GM10266 (cell line): ENCODE measurements around the gene MED12.
"Not testable (repeated sequence)": the region's sequence is repeated elsewhere in the genome, so short reads cannot be mapped to it uniquely, and the experiment has no call there.

Experiments
- DNase-seq: peaks from one replicate; pipeline ENCODE4 v3.0.0; 2012; ENCODE audit errors: extremely low spot score
- TF ChIP-seq, protein P1 (sequence below): IDR thresholded peaks from 2 replicates; pipeline ENCODE4 v1.5.1; 2012; ENCODE audit warnings: mild to moderate bottlenecking, low read depth; ENCODE audit not compliant: control insufficient read depth, insufficient read depth; ENCODE audit errors: missing control alignments

Gene MED12

GRCh38 chrX:71174795-71175194 is 56.4 kb downstream of the MED12 start:
- TF ChIP-seq, protein P1, sequence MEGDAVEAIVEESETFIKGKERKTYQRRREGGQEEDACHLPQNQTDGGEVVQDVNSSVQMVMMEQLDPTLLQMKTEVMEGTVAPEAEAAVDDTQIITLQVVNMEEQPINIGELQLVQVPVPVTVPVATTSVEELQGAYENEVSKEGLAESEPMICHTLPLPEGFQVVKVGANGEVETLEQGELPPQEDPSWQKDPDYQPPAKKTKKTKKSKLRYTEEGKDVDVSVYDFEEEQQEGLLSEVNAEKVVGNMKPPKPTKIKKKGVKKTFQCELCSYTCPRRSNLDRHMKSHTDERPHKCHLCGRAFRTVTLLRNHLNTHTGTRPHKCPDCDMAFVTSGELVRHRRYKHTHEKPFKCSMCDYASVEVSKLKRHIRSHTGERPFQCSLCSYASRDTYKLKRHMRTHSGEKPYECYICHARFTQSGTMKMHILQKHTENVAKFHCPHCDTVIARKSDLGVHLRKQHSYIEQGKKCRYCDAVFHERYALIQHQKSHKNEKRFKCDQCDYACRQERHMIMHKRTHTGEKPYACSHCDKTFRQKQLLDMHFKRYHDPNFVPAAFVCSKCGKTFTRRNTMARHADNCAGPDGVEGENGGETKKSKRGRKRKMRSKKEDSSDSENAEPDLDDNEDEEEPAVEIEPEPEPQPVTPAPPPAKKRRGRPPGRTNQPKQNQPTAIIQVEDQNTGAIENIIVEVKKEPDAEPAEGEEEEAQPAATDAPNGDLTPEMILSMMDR, result no peak
- no peak for DNase-seq

DNA sequence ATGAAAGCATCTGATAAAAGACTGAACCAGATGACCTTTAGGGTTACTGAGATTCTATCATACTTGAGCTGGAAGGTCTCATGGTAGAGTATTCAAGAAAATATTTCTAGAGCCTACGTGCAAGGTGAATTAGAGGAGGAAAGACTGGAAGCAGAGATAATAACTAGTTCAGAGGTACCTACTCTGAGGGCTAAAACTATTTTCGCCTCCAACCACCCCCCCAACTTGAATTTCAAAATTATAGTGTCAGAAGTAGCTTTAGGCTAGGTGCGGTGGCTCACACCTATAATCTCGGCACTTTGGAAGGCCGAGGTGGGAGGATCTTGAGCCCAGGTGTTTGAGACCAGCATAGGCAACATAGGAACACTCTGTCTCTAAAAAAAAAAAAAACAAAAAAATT is 57.1 kb downstream of the MED12 start:
- TF ChIP-seq, protein P1, result no peak
- no peak for DNase-seq

GRCh38 chrX:71177327-71177726 is 58.9 kb downstream of the MED12 start:
- TF ChIP-seq, protein P1, result no peak
- no peak for DNase-seq

DNA sequence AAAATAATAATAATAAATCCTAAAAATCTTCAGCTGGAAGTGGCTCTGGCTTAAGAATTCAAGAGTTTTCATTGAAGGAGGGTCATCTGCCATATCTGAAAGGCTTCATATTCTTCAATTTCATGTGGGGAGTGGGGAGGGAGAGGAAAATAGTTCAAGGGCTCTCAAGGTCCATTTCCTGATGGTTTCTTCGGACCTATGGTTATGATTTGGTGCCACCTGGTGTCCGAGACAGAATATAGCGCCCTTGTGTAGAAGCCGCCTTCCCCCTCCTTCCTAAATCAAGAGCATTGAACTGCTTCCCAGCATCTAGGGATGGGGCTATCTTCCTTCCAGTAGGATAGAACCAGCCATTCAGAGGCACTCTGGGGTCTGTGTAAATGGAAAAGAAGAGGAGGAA is 60.5 kb downstream of the MED12 start:
- peak; percentile 35 for DNase-seq

DNA sequence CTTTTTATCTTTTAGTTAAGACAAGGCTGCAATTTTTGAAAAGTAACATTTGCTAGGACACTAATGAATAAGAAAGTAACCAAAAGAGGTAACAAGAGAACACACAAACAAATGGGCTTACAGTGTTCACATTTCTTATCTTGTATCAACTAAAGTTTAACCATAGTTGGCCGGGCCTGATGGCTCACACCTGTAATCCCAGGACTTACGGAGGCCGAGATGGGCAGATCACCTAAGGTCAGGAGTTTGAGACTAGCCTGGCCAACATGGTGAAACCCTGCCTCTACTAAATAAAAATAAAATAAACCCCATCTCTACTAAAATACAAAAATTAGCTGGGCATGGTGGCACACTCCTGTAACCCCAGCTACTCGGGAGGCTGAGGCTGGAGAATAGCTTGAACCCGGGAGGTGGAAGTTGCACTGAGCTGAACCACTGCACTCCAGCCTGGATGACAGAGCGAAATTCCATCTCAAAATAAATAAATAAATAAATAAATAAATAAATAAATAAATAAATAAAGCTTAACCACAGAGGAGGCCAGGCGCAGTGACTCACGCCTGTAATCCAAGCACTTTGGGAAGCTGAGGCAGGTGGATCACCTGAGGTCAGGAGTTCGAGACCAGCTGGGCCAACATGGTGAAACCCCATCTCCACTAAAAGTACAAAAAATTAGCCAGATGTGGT is 62.3 kb downstream of the MED12 start:
- not testable (repeated sequence) for DNase-seq

More for the DNA sequence above, 60.5 kb downstream of the MED12 start:
- TF ChIP-seq, protein P1, result peak; percentile 61

GRCh38 chrX:71181558-71181909 is 63.1 kb downstream of the MED12 start:
- TF ChIP-seq, protein P1, result no peak

DNA sequence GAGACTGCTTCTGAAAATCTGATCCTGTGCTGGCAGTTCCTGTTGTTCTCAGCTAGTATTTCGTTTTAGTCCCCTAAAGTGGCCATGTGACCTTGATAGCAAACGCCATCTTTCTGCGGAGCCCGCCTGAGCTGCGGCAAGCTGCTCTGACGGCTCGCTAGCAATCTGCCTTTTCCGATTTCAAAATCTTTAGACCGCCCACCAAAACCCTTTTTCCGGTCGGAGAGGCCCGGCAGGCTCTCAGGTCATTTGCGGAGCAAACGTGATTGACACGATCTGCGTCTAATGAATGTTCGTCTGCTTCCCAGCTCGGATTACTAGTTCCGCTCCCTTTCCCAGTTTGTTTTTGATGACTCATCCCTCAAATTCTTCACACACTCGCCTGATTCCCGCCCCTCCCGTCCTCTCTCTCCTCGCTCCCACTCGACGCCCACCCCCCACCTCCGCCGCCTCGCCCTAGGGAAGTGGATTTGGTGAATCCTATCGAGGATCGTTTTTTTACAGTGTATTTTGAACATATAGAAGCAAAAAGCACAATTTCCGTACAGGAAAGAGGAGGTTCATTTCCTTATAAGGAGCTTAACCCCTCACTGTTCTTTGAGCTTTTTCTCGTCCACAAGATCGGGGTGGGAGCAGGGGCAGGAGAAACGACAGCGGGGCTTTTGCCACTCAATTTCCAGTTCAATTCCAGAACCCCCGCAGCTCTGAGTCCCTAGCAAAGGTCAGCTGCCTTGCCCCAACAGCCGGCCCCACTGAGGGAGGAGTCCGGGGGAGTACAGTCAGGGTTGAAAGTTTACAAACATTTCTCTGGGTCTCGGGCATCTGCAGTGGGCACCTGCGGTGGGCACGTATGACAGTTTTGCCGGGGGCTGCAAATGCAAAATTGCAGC is 63.8 kb downstream of the MED12 start:
- TF ChIP-seq, protein P1, result no peak
- DNase-seq, result peak; percentile 63

More at GRCh38 chrX:71181558-71181909, 63.1 kb downstream of the MED12 start:
- DNase-seq, result no peak
